SU-DHL-6 (cell line): ENCODE results near the gene GRM8.

Experiments used
- H2AFZ ChIP-seq: fragments of 200-600 bp; sonication (generic); 2 replicates; pipeline ENCODE4 v1.6.1; 2014; ENCODE audit warnings: low read depth, mild to moderate bottlenecking, moderate library complexity, mixed read lengths, antibody characterized with exemption, low read length; ENCODE audit not compliant: severe bottlenecking
- H3F3A ChIP-seq: fragments of 200-600 bp; shearing (Covaris generic); 2 replicates; pipeline ENCODE4 v1.6.0; 2016; ENCODE audit warnings: antibody characterized with exemption, mild to moderate bottlenecking; ENCODE audit not compliant: insufficient read depth
- H3K27ac ChIP-seq: fragments of 200-600 bp; sonication (generic); 2 replicates; pipeline ENCODE4 v1.5.1; 2016; ENCODE audit warnings: low read depth, mild to moderate bottlenecking, low read length, moderate library complexity, mixed read lengths
- H3K27me3 ChIP-seq: fragments of 200-600 bp; sonication (generic), shearing (Covaris generic); 2 replicates; pipeline ENCODE4 v1.6.0; 2014; ENCODE audit warnings: mild to moderate bottlenecking, low read length
- H3K36me3 ChIP-seq: fragments of 200-600 bp; sonication (generic); 2 replicates; pipeline ENCODE4 v1.6.1; 2014; ENCODE audit warnings: mild to moderate bottlenecking, low read length, mixed read lengths
- H3K4me2 ChIP-seq: fragments of 300-600, 200-600 bp; shearing (Covaris generic), sonication (generic); 2 replicates; pipeline ENCODE4 v1.6.0; 2014; ENCODE audit warnings: low read length, low read depth, mild to moderate bottlenecking; ENCODE audit not compliant: poor library complexity, severe bottlenecking
- H3K4me3 ChIP-seq: fragments of 200-600 bp; sonication (generic); 2 replicates; pipeline ENCODE4 v1.5.1; 2014; ENCODE audit warnings: antibody characterized with exemption, low read length, mild to moderate bottlenecking, mixed read lengths; ENCODE audit not compliant: insufficient read depth, poor library complexity, severe bottlenecking
- H3K79me2 ChIP-seq: fragments of 200-600 bp; sonication (generic); 2 replicates; pipeline ENCODE4 v1.6.1; 2014; ENCODE audit warnings: mild to moderate bottlenecking, low read length, moderate library complexity; ENCODE audit not compliant: insufficient read depth
- H3K9ac ChIP-seq: fragments of 200-600 bp; sonication (generic); 2 replicates; pipeline ENCODE4 v1.7.0; 2014; ENCODE audit warnings: mild to moderate bottlenecking, low read length
- H3K9me2 ChIP-seq: fragments of 200-600 bp; sonication (generic); replicated peaks from 2 replicates; pipeline ENCODE4 v1.6.1; 2014; ENCODE audit warnings: low read length; ENCODE audit not compliant: insufficient read depth
- H3K9me3 ChIP-seq: fragments of 200-600 bp; sonication (generic); 2 replicates; pipeline ENCODE4 v1.6.1; 2014; ENCODE audit warnings: low read length, mixed read lengths; ENCODE audit not compliant: insufficient read depth
- H4K20me1 ChIP-seq: fragments of 200-600 bp; sonication (generic); 2 replicates; pipeline ENCODE4 v1.6.1; 2014; ENCODE audit warnings: low read depth, mild to moderate bottlenecking, antibody characterized with exemption, low read length, moderate library complexity, mixed read lengths
- EZH2phosphoT487 ChIP-seq: fragments of 200-600 bp; sonication (generic), shearing (Covaris generic); conservative IDR thresholded peaks from 2 replicates; pipeline ENCODE4 v1.6.1; 2018; ENCODE audit warnings: mild to moderate bottlenecking, antibody characterized with exemption, low read length, moderate library complexity, mixed read lengths
- TF ChIP-seq, protein P1 (sequence below): fragments of 200-600 bp; sonication (generic); IDR thresholded peaks from one replicate; pipeline ENCODE4 v1.5.1; 2017; ENCODE audit warnings: antibody characterized with exemption, mild to moderate bottlenecking, low read length, moderate library complexity; ENCODE audit not compliant: insufficient read depth, poor library complexity, severe bottlenecking

GRM8 gene

DNA sequence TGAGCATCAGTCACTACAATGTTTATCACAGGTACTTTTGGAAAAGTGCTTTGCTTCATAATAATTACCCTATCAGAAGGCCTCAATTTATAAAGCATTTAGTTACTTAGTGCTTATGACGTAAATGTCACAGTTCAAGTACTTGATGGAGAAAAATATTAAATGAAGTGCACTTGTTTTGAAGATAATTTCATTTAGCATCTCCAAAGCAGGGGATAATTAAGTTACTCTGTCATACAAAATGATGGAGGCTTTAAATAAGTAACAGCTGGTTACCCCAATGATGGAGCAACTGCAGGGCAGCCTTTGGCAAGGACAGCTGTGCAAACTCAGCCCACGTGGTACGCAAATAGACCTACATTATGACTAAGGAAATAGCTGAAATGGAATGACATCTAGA lies 768.8 kb downstream of the GRM8 start:
- H3K9me2 ChIP-seq, result no peaks in the 10 kb centered on the region
- no peaks in the 10 kb centered on the region for H3K9me3 ChIP-seq
- H3K79me2 ChIP-seq, result no peaks in the 10 kb centered on the region
- TF ChIP-seq, protein P1, sequence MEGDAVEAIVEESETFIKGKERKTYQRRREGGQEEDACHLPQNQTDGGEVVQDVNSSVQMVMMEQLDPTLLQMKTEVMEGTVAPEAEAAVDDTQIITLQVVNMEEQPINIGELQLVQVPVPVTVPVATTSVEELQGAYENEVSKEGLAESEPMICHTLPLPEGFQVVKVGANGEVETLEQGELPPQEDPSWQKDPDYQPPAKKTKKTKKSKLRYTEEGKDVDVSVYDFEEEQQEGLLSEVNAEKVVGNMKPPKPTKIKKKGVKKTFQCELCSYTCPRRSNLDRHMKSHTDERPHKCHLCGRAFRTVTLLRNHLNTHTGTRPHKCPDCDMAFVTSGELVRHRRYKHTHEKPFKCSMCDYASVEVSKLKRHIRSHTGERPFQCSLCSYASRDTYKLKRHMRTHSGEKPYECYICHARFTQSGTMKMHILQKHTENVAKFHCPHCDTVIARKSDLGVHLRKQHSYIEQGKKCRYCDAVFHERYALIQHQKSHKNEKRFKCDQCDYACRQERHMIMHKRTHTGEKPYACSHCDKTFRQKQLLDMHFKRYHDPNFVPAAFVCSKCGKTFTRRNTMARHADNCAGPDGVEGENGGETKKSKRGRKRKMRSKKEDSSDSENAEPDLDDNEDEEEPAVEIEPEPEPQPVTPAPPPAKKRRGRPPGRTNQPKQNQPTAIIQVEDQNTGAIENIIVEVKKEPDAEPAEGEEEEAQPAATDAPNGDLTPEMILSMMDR, result no peak
- no peak for TF ChIP-seq EZH2phosphoT487
- H3F3A ChIP-seq, result no peaks in the 10 kb centered on the region
- no peaks in the 10 kb centered on the region for H4K20me1 ChIP-seq
- no peak overlapping the region for H3K4me2 ChIP-seq
- no peak overlapping the region for H2AFZ ChIP-seq
- no peaks in the 10 kb centered on the region for H3K27me3 ChIP-seq
- no peak overlapping the region for H3K9ac ChIP-seq
- no peaks in the 10 kb centered on the region for H3K36me3 ChIP-seq
- no peak overlapping the region for H3K27ac ChIP-seq
- H3K4me3 ChIP-seq, result no peak overlapping the region

DNA sequence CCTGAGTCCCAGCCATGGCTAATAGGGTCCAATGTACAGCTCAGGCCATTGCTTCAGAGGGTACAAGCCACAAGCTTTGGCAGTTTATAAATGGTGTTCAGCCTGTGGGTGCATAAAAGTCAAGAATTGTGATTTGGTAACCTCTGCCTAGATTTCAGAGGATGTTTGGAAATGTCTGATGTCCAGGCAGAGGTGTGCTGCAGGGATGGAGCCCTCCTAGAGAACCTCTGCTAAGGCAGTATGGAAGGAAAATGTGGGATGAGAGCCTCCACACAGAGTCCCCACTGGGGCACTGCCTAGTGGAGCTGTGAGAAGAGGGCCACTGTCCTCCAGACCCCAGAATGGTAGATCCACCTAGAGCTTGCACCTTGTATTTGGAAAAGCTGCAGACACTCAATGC lies 779.9 kb downstream of the GRM8 start:
- no peaks in the 10 kb centered on the region for H4K20me1 ChIP-seq
- peaks cover 29% of the 10 kb centered on the region; the same call in 1 of the 2 replicates for H3K9me3 ChIP-seq
- TF ChIP-seq, protein P1, result no peak
- no peak for TF ChIP-seq EZH2phosphoT487
- H3K27ac ChIP-seq, result no peak overlapping the region
- H3K79me2 ChIP-seq, result no peaks in the 10 kb centered on the region
- no peaks in the 10 kb centered on the region for H3K27me3 ChIP-seq
- H3K36me3 ChIP-seq, result no peaks in the 10 kb centered on the region
- H3F3A ChIP-seq, result no peaks in the 10 kb centered on the region
- no peak overlapping the region for H3K4me2 ChIP-seq
- no peak overlapping the region for H3K9ac ChIP-seq
- H2AFZ ChIP-seq, result no peak overlapping the region
- no peaks in the 10 kb centered on the region for H3K9me2 ChIP-seq
- H3K4me3 ChIP-seq, result no peak overlapping the region

DNA sequence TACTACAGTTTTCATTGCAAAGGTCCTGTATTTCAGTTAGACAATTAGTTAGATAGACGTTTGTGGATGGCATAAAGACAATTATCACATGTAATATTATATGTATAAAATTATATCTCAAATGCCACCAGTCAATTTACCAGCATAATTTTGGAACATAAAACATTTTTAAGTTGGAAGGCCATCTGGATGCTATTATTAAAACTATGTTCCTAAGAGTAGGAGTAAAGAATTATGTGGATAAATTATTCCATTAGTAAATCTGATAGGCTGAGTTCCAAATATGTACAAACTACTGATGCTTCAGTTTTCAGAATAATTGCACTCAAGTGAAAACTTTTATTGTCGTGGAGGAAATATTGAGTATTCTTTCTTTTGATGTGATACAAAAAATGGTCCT lies 790.3 kb downstream of the GRM8 start:
- Histone ChIP-seq H3K27me3 (no peaks in the 10 kb centered on the region), H3K9me2 (no peaks in the 10 kb centered on the region), H3K27ac (no peak overlapping the region), H3K4me2 (no peak overlapping the region), H3K9ac (no peak overlapping the region), H3K9me3 (no peaks in the 10 kb centered on the region), H3K4me3 (no peak overlapping the region), H3F3A (no peaks in the 10 kb centered on the region), H3K79me2 (no peaks in the 10 kb centered on the region), H2AFZ (no peak overlapping the region), H4K20me1 (no peaks in the 10 kb centered on the region; the same call in 1 of the 2 replicates), H3K36me3 (no peaks in the 10 kb centered on the region)
- no peak for TF ChIP-seq EZH2phosphoT487
- TF ChIP-seq, protein P1, result no peak

DNA sequence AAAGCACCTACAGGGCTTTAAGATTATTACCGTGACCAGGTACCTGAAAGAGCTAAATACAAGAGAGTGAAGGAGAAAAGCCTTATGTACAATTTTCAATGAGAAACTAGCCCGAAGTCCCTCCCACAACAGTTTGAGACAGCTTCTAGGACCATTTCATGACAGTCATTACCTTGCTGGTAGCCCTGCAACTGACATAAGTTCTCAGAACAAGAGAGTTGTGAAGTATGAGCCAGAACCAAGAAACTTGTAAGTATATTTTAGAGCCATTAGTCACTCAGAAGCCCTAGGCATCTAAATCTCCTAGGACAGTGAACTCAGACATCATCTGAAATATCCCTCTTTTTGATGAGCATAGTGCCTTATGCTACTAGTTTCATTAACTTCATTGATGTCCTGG lies 792.1 kb downstream of the GRM8 start:
- no peaks in the 10 kb centered on the region; the same call in 1 of the 2 replicates for H4K20me1 ChIP-seq
- H3K36me3 ChIP-seq, result no peaks in the 10 kb centered on the region
- H3K79me2 ChIP-seq, result no peaks in the 10 kb centered on the region
- H3K27ac ChIP-seq, result no peak overlapping the region
- H3K9me3 ChIP-seq, result no peaks in the 10 kb centered on the region
- no peak overlapping the region for H2AFZ ChIP-seq
- no peak overlapping the region for H3K4me3 ChIP-seq
- H3K9me2 ChIP-seq, result no peaks in the 10 kb centered on the region
- no peak overlapping the region for H3K9ac ChIP-seq
- no peaks in the 10 kb centered on the region for H3F3A ChIP-seq
- no peak overlapping the region for H3K4me2 ChIP-seq
- H3K27me3 ChIP-seq, result no peaks in the 10 kb centered on the region
- no peak for TF ChIP-seq EZH2phosphoT487
- TF ChIP-seq, protein P1, result no peak
